ENCODE data around the gene TMEM74B.

The TMEM74B gene

DNA sequence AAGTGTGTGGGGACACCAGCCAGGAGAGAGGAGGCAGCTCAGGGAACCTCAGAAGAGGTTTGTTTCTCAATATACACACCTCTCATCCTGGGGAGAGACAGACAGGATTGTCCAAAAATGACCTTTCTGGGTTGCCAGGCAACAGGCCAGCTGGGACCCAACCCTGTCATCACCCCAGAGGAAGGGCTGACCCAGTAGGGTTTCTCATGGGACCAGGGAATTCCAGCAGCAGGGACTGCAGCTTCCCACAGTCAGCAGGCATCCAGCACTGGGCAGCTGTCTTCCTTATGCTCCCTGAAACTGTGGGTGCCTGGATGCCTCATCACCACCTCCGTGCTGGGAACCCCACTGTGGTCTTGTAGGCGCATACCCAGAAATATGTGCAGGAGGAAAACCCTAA lies 19.8 kb upstream of the TMEM74B start:
- DNase-seq = no peak

DNA sequence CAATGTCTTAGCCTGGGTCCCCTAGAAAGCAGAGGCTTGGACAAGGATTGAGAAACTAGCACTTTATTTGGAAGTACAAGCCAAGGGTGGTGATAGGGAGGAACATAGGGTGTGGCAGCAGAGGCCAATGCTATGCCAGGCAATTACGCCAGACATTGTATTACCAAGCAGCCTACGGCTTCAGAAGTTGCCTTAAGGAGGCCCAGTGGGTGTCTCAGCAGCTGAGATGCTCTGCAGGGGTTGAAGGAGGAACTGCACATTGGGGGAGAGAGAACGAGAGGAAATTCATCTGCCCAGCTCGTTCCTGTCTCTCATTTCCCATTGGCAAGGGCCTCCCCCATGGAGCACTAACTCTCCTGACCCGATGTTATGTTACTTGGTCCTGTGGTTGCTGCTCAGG lies 19.3 kb upstream of the TMEM74B start:
- no peak for DNase-seq

DNA sequence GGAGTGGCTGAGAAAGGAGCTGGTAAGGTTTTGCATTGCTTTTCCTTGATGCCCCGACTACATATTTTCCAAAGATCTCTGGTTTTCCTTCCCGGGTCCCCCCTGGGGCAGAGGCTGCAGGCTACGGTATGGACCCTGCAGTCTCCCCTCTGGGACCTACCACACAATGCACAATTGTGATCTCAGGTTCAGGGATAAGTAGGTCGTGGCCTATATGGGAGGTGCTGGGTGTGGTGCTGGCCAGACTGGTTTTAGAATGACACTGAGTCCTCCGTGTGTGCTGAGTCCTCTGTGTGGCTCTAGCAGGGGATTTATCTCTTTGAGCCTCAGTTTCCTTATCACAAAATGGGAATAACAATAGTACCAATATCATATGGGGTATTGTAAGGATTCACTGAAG lies 18.8 kb upstream of the TMEM74B start:
- DNase-seq = no peak

DNA sequence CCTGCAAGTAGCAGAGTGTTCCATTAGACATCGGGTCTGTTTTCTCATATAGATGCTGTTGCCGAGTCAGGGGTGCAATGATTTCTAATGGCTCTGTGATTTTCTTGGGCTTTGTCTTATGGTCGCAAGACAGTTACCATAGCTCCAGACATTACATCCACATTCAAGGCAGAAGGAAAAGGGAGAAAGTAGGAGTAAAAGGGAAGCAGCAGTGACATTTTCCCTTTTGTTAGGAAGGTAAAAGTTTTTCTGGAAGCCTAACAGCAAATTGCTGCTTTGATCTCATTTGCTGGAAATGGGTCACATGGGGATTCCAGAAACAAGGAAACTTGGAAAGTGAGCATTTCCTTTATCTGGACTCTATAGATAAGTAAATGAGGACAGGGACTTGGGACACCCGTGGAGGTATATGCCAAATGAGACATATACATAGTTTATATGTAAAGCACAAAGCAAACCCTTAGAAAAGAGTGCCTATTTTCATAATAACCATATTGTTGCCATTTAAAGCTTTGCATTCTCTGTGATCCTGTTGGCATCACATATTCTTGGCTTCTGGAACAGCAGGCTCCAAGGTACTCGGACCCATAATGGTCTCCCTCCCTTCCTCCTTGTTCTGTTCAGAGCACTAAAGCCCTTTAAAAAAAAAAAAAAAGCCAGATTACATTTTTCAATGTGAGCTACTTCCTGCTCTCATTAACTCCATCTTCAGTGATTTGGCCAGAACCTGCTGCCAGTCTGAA lies 18.2 kb upstream of the TMEM74B start, which contains the start of gene C20orf202:
TSS of gene C20orf202 (plus strand) at position 693 of the 743 bp plus-strand sequence. CDS start 132 bp downstream, outside the sequence.
- DNase-seq = no peak

DNA sequence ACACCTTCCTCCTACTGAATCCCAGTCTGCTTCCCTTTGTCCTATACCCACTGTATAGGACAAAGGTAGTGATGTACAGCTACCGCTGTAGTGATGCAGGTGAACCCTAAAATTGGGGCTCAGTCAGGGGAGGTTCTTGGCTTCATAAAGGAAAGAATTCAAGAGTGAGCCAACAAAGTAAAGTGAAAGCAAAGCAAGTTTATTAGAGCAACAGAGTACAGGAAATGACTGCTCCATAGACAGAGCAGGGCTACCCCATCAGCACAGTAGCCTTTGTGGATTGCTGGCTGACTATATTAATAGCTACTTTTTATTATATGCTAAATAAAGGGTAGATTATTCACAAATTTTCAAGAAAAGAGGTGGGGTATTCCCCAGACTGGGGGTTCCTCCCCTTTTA lies 15.2 kb upstream of the TMEM74B start:
- no peak for DNase-seq

DNA sequence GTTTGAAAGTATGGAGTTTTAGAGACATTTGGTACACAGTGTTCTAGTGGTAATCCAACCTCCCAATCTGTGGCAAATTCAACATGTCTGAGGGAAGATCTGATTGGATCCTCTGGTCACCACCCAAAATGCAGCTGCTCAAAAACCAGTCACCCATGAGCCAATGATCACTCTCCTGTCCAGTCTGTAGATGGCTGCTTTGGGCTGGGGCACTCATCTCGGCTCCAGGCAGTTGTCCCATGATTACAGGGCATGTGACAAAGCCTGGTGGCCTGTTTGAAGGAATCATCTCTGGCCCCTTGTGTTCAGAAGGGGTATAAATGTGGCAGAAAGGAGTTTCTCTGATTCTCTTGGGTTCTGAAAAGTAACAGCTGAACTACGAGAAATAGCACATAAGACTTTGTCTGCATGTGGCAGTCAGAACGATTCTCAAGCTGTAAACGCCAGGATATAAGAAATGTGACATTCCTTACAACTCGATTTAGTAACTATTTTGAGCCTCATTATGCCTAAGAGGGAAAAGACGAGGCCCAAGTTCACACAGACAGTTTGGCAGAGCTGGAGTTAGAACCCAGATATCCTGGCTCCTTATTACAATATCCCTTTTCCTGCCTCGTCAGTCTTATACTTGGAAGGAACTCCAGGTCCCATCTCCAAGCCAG lies 14.6 kb upstream of the TMEM74B start:
- DNase-seq = no peak

DNA sequence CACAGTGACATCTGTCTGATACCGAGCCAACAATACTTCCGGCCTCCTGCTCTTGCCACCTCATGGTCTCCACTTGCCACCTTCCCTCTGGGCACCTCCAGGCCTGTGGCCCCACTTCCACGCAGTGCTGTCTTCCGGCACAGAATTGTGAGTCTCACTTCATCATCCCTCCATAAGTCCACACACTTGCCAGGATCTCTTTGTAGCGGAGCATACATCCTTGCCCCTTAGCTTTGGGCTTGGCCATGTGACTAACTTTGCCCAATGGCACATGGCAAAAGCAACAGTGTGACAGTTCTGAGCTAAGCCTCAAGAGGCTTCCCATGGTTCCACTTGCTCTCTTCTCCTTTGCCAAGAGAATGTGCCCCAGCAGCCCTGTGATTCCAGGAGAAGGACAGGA lies 14.0 kb upstream of the TMEM74B start:
- no peak for DNase-seq

DNA sequence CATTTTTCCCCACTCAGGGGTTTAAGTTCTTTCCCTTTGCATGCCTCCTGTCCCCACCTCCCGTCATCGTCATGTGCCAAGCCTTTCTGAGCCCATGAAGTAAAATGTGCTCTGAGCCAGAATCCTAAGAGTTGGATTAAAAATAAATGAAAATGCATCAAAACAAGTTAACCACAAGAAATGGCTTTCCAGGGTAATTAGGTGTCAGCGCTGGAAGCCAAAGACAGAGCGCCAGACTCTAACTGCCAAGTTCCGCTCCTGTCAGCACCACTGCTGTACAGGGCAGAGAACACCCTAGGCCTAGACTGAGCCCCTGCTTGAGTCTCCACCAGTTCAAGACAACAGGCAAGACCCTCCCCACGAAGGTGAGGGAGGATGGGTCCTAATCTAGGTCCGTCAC lies 13.0 kb upstream of the TMEM74B start:
- DNase-seq = no peak

DNA sequence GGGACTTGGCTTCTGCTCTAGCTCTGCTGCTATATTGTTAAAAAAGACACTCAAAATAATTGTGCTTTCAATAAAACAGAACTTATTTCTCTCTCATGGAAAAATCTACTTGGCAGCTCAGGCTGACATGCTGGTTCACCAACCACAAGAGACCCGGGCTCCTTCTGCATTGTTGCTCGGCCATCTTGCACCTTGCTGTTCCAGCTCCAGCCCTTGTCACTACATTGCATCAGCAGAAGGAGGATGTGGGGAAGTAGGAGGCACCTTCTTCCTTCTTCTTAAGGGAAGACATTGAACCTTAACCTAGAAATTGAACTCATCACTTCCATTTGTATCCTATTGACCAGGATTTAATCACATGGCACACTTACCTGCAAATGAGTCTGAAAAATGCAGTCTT lies 11.9 kb upstream of the TMEM74B start:
- no peak for DNase-seq

DNA sequence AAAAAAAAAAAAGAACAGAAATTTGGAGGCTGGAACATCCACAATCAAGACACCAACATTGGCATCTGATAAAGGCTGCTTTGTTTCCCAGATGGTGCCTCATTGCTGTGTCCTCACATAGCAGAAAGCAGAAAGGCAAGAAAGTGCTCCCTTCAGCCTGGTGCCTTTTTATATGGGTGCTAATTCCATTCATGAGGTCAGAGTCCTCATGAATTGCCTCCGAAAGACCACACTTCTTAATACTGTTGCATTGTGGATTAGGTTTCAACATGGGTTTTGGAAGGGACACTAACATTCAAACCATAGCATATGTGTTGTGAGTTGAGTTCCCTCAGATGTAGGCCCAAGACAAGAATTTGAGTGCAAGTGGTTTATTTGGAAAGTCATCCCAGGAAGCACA lies 10.4 kb upstream of the TMEM74B start:
- DNase-seq = no peak

DNA sequence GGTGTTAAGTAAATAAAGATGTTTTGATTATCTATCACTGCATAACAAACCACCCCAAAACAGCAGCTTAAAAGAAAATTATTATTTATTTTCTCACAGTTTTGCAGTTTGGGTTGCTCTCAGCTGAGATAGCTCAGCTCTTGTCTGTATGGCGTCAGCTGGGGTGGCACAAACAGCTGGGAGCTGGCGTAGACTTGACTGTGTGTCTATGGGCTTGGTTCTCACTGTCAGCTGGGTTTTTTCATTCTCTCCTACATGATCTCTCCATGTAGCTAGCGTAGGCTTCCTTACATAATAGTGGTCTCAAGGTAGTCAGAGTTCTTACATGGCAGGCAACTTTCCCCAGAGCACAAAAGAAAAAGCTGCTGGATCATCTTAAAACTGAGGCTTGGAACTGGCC lies 6.5 kb upstream of the TMEM74B start:
- no peak for DNase-seq

DNA sequence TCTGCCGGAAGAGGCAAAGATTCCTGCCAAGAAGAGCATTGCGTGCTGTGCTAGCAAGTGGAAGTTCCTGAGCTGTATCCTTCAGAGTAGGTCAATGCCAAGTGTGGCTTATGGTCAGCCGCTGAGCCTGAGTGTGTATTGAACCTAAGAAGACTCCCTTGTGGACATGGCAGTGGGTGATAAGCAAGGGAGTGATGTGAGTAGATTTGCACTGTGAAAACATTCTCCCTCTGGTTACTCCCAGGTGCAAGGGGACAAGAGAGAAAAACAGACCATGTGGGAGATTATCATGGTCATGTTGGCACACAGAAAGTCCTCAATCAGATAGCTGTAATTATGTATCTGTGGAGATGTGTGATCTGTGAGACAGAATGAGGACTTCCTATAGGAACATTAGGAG lies 6.1 kb upstream of the TMEM74B start:
- no peak for DNase-seq

DNA sequence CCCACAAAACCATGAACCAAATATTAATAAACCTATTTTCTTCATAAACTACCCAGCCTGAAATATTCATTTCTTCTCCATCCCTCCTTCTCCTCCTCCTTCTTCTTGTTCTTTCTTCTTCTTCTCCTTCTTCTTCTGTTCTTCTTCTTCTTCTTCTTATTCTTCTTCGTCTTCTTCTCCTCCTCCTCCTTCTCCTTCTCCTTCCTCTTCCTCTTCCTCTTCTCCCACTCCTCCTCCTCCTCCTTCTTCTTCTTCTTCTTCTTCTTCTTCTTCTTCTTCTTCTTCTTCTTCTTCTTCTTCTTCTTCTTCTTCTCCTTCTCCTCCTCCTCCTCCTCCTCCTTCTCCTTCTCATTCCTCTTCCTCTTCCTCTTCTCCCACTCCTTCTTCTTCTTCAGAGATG lies 5.0 kb upstream of the TMEM74B start:
- no peak for DNase-seq

DNA sequence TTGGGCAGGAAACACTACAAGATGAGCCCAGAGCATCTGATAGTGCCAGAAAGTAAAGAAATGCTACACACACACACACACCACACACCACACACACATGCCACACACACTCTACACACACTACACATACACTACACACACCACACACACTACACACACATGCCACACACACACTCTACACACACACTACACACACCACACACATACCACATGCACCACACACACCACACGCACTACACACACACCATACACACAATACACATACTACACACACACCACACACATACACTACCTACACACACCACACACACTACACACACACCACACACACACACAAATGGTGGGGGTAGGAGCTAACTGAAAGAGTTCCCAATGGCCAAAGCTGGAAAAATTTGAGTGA lies 3.6 kb upstream of the TMEM74B start:
- DNase-seq = no peak

DNA sequence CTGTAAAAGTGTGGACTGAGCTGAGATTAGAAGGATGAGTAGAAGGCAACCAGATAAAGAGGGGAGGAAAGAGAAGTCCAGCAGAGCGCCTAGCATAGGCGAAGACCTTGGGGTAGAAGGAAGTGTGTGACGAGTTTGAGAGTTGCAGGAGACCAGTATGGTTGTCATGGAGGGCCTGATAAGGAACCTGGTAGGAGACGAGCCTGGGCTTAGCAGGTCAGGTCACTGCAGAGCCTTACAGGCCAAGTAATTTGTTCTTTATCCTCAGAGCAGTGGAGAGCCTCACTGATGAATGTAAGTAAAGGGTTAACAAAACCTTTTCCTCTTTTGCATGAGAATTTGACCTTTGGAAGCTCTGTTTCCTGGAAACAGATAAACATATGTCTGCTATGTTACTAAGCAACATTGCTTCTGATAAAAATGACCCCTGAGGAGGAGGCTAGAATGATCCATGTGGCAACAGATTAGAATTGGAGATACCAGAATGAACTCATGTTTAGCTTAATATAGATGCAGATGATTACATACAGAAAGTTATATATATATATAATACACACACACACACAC lies 2.9 kb upstream of the TMEM74B start:
- no peak for DNase-seq

DNA sequence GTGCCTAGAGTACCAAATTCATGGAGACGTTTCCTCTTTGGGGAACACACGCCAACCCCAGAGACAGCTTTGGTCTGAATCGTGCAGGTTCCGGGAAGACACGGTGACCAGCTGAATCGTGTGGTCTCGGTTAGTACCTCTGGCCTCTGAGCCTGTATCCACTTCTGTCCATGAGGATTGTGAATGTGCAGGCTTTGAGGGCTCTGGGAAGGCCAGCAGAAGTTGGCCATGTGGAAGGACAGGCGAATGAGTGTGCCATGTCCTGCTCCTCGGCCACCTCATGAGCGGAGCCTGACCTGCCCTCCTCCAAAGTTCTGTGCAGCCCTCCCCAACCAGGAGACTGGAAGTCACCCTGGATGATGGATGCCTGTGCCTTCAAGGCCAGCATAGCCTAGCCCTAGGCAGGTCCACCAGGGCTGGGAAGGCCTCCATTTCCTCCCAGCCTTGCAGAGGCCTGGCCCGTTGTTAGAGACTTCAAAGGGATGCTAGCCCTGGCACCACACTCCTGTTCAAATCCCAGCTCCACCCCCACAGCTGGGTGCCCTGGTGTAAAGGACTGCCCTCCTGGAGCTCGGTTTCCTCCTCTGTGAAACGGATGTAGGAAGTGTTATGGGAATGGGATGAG lies 1.7 kb upstream of the TMEM74B start:
- DNase-seq = no peak

DNA sequence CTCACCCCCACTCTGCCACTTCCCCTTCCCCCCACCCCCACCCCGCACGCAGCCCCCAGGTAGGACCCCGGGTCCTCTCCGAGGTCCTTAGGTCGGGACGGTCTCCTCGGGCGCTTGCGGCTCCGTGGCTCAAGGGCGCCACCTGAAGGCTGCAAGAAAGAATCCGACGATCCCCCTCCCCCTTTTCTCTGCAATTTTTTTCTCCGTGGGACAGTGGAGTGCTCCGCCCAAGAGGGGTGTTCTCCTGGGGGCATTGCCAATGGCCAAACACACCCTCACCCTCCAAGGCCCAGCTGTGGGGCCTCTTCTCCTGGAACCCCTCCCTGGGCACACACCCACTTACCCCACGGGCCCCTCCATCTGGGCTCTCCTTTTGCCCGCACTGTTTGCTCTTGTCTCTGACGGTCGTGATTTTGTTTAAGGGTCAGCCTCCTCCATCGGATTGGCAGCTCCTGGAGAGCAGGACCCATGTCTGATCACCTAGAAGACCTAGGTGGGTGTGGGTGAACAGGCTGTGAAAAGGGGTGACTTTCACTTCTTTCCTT lies 1.1 kb upstream of the TMEM74B start:
- DNase-seq = no peak

DNA sequence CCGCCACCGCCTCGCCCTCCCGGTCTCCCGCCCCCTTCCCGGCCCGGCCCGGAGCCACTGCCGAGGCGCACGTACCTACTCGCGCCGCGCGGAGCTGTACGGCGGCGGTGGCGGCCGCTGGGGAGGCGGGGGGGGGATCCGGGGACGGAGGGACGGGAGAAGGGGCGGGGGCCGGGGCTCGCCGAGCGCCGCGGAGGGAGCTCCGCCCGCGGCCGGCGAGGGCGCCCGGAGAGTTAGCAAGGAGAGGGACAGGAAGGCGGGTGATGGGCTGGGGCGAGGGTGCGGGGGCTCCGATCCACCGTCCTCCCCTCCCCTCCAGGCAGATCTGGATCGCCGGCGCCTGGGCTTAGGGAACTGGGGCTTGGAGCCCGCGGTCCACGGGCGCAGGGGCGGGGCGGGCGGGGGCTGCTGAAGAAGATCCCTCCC lies 548 bp upstream of the TMEM74B start:
- DNase-seq = no peak

DNA sequence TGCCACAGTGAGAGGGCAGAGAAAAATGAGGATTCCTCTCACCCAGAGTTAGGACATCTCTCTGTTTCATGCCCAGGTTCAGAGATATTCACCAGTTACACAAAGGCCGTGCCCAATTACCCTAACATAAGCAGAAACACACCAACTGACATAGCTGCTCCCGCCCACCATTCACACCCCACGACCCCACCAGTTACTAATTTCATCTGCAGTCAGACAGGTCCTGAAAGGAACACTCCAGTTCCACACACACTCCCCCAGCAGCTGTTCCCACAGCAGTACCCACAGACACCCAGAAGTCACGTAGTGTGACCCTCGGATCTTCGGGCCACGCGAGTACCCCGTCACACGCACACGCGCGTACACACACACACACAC lies 532 bp downstream of the TMEM74B start:
- DNase-seq = no peak

DNA sequence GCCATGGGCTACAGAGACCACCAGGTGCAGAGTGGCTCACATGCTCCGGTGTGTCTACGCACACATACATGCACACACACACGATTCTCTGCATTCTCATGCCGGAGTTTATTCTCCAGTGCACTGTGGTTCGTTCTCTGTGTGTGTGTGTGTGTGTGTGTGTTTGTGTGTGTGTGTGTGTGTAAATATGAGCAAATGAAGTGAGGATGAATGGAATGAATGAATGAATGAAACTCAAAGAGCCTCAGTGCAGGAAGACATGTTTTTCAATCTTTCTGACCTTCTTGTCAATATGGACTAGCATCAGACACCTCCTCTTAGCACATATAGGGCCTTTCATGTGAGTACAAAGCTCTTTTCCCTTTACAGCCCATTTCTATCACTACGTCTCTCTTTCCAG lies 1.6 kb downstream of the TMEM74B start:
- no peak for DNase-seq

DNA sequence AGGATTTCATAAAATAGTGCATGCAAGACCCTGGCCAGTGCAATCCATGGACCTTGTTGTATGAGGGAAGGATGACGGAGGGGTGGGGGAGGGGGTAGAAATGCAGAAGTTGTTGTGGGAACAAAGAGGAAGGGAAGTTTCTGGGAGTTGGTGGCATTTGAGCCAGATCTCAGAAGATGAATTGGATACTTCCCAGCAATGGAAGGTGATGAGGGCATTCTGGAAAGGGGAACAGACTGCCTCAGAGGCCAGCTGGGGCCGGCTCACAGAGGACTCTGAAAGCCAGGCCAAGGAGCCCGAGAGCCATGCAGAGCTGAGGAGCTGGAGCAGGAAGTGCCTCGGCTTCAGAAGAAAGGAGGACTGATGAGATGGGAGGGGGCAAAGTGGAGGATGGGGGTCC lies 2.7 kb downstream of the TMEM74B start:
- DNase-seq = no peak

DNA sequence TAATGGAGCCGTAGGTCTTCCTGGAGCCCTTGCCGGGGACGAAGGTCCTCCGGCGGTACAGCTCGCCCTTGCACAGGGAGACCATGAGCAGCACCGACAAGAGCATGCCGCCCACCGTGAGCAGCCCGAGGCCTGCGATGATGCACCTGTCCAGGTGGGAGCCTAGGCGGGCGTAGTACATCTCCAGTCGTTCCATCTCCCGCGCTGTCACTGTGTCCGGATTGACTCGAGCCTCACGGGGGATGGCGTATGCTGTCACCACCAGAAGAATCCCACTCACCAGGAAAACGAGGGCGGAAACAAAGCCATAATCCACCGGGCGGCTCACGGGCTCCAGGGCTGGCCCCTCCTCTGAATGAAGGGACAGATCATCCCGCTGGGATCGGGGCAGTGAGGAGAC lies 3.8 kb downstream of the TMEM74B start:
- DNase-seq = no peak

DNA sequence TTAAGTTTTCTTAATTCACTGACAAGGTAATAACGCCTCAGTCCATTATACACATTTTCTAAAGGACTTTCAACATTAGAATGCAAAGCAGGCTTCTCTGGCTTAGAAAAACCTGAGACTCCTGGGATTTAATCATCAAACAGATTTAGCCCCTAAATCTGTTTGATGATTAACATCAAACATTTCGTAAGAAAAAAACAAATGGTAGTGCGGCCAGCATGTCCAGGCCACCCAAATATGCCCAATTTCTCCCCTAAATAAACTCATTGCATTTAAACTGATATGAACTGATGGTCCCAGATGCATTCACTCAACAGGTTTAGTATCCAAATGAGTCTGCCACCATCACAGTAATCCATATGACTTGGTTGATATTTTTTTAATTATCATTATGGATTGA lies 6.2 kb downstream of the TMEM74B start:
- DNase-seq = no peak

DNA sequence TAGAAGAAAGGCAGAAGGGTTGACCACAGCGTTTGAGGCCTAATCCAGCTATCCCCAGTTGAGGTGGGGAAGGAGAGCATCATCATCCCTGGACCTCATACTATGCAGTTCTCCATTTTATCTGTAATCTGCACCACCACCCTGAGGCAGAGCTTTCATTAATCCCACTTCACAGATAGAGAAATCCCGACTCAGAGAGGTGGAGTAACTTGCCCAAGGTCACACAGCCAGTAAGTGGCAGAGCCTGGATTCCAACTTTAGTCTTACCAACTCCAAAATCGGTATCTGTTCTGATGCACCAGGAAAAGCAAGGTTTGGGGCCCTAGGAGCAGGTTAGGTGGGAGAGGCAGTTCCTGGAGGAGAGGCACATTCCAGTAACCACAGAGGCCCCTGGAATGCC lies 6.7 kb downstream of the TMEM74B start:
- no peak for DNase-seq

All from activated effector memory CD4-positive, alpha-beta T cell treated with Interleukin-2 at 50 U/mL for 16 hours (primary cell).